H1 (cell line): ENCODE measurements around the gene C2orf76. TPM values are rescaled to one million over a fixed set of nuclear protein-coding genes. Genes with fewer than 3 reads are reported as not detected.

Source experiments
- CTCF ChIA-PET: fragments of 300-600 bp; sonication (Branson Sonifier 250); formaldehyde crosslinking; loops from one replicate; lab custom pipeline; 2021; ENCODE audit not compliant: partially characterized antibody; lab: Charles Lee
- POLR2A ChIA-PET: fragments of 300-600 bp; sonication (Branson Sonifier 250); formaldehyde crosslinking; loops from one replicate; lab custom pipeline; 2021; ENCODE audit warnings: inconsistent platforms; ENCODE audit not compliant: partially characterized antibody; lab: Charles Lee
- DNase-seq, 2 experiments: peaks; one replicate each; pipeline versions ENCODE4 v3.0.0 to v3.0.0-alpha.2; 2010 to 2022; ENCODE audit warnings: low spot score in 2 of 2, low read depth in 1 of 2, mixed read lengths in 1 of 2
- FAIRE-seq: peaks from 2 replicates; lab custom pipeline; 2011; peaks lifted over from hg19 to GRCh38; lab: Jason Lieb, UNC
- H2AFZ ChIP-seq: 2 replicates; pipeline ENCODE4 v1.8.1; 2012; ENCODE audit warnings: low read length, inconsistent platforms
- H2AK5ac ChIP-seq: 2 replicates; pipeline ENCODE4 v1.6.1; 2013; ENCODE audit warnings: low read depth, low read length
- H2BK120ac ChIP-seq: replicated peaks from 2 replicates; pipeline ENCODE3; 2013; ENCODE audit warnings: low read depth, low read length, inconsistent platforms
- H2BK12ac ChIP-seq: 2 replicates; pipeline ENCODE4 v1.6.1; 2013; ENCODE audit warnings: low read depth, low read length
- H2BK15ac ChIP-seq: 2 replicates; pipeline ENCODE4 v1.6.1; 2013; ENCODE audit warnings: low read length
- H2BK20ac ChIP-seq: 2 replicates; pipeline ENCODE4 v1.6.1; 2013; ENCODE audit warnings: low read length
- H2BK5ac ChIP-seq: 2 replicates; pipeline ENCODE4 v1.6.1; 2013; ENCODE audit warnings: low read depth, low read length
- H3K14ac ChIP-seq: 2 replicates; pipeline ENCODE4 v1.6.1; 2013; ENCODE audit warnings: inconsistent platforms; ENCODE audit not compliant: insufficient read length
- H3K18ac ChIP-seq: 2 replicates; pipeline ENCODE4 v1.6.1; 2013; ENCODE audit warnings: low read length; ENCODE audit errors: extremely low read depth
- H3K23ac ChIP-seq: 2 replicates; pipeline ENCODE4 v1.6.1; 2013; ENCODE audit warnings: inconsistent platforms; ENCODE audit not compliant: insufficient read length
- H3K23me2 ChIP-seq: 2 replicates; pipeline ENCODE4 v1.6.1; 2013; ENCODE audit warnings: low read depth, low read length
- H3K27ac ChIP-seq: 2 replicates; pipeline ENCODE4 v1.6.1; 2011; ENCODE audit warnings: low read depth, low read length, inconsistent platforms
- H3K27me3 ChIP-seq, 4 experiments: replicated peaks in 1 of 4; 1 replicate in 1 of 4; 2 replicates in 3 of 4; pipeline versions ENCODE4 v1.6.1 to v1.8.1; 2011 to 2013; ENCODE audit warnings: low read length in 3 of 4, mild to moderate bottlenecking in 3 of 4, inconsistent platforms in 2 of 4, mixed read lengths in 2 of 4, moderate library complexity in 1 of 4; ENCODE audit not compliant: control insufficient read depth in 3 of 4, insufficient read depth in 3 of 4; ENCODE audit errors: extremely low read depth in 1 of 4
- H3K36me3 ChIP-seq, 4 experiments: 2 replicates each; pipeline versions ENCODE4 v1.6.1 to v1.8.1; 2011 to 2013; ENCODE audit warnings: mild to moderate bottlenecking in 4 of 4, low read length in 3 of 4, moderate library complexity in 2 of 4, control low read depth in 1 of 4, inconsistent platforms in 1 of 4; ENCODE audit not compliant: insufficient read depth in 4 of 4, control insufficient read depth in 2 of 4
- H3K4ac ChIP-seq: replicated peaks from 2 replicates; pipeline ENCODE3; 2013; ENCODE audit warnings: low read length, low read depth, mixed read lengths, inconsistent platforms; ENCODE audit not compliant: insufficient read length
- H3K4me1 ChIP-seq, 4 experiments: replicated peaks in 1 of 4; 1 replicate in 1 of 4; 2 replicates in 3 of 4; pipeline versions ENCODE4 v1.6.1 to v1.8.1; 2011 to 2013; ENCODE audit warnings: low read length in 3 of 4, inconsistent platforms in 2 of 4, mixed read lengths in 1 of 4; ENCODE audit not compliant: insufficient read depth in 4 of 4, control insufficient read depth in 3 of 4
- H3K4me2 ChIP-seq, 2 experiments: 2 replicates each; pipeline versions ENCODE4 v1.6.1 to v1.8.1; 2011 to 2013; ENCODE audit warnings: low read depth in 2 of 2, low read length in 2 of 2, control low read depth in 1 of 2, inconsistent platforms in 1 of 2, mild to moderate bottlenecking in 1 of 2; ENCODE audit not compliant: insufficient read depth in 1 of 2
- H3K4me3 ChIP-seq, 4 experiments: fragments of 200-600, 300-600 bp in 1 of 4; sonication (generic), shearing (Covaris generic), sonication (Bioruptor Twin) in 1 of 4; 2 replicates each; pipeline versions ENCODE4 v1.5.1 to v1.8.1; 2011 to 2016; ENCODE audit warnings: low read length in 4 of 4, low read depth in 3 of 4, control low read depth in 2 of 4, inconsistent platforms in 2 of 4, mild to moderate bottlenecking in 2 of 4, mixed read lengths in 1 of 4, moderate library complexity in 1 of 4; ENCODE audit not compliant: insufficient read depth in 2 of 4; ENCODE audit errors: extremely low read depth in 1 of 4
- H3K56ac ChIP-seq: replicated peaks from 2 replicates; pipeline ENCODE3; 2013; ENCODE audit warnings: low read depth, mild to moderate bottlenecking, mixed read lengths, low read length, inconsistent platforms; ENCODE audit not compliant: insufficient read length
- H3K79me1 ChIP-seq: 2 replicates; pipeline ENCODE4 v1.6.1; 2013; ENCODE audit warnings: low read depth, low read length, control low read depth
- H3K79me2 ChIP-seq, 2 experiments: 2 replicates each; pipeline versions ENCODE4 v1.6.1 to v1.8.1; 2012 to 2013; ENCODE audit warnings: low read length in 2 of 2, mild to moderate bottlenecking in 2 of 2, inconsistent platforms in 1 of 2; ENCODE audit not compliant: insufficient read depth in 2 of 2, control insufficient read depth in 1 of 2
- H3K9ac ChIP-seq, 4 experiments: replicated peaks in 1 of 4; 1 replicate in 1 of 4; 2 replicates in 3 of 4; pipeline versions ENCODE4 v1.6.1 to v1.8.1; 2011 to 2013; ENCODE audit warnings: low read depth in 3 of 4, low read length in 3 of 4, control low read depth in 2 of 4, mild to moderate bottlenecking in 2 of 4, moderate library complexity in 2 of 4, inconsistent platforms in 1 of 4; ENCODE audit errors: extremely low read depth in 1 of 4
- H3K9me3 ChIP-seq, 2 experiments: 2 replicates each; pipeline versions ENCODE4 v1.6.1 to v1.8.1; 2012 to 2013; ENCODE audit warnings: mild to moderate bottlenecking in 2 of 2, moderate library complexity in 2 of 2, control low read depth in 1 of 2, inconsistent platforms in 1 of 2, low read depth in 1 of 2, low read length in 1 of 2, mixed read lengths in 1 of 2; ENCODE audit not compliant: insufficient read depth in 2 of 2
- H4K20me1 ChIP-seq, 2 experiments: replicated peaks in 1 of 2; 2 replicates each; pipeline versions ENCODE3 to v1.8.1; 2011 to 2013; ENCODE audit warnings: inconsistent platforms in 2 of 2, low read length in 2 of 2, mild to moderate bottlenecking in 1 of 2; ENCODE audit not compliant: insufficient read depth in 2 of 2, control insufficient read depth in 1 of 2
- H4K5ac ChIP-seq: 2 replicates; pipeline ENCODE4 v1.6.1; 2013; ENCODE audit warnings: low read length, low read depth, mixed read lengths, inconsistent platforms; ENCODE audit not compliant: insufficient read length
- H4K8ac ChIP-seq: 2 replicates; pipeline ENCODE4 v1.8.0; 2013; ENCODE audit warnings: mild to moderate bottlenecking, moderate library complexity, low read length, inconsistent platforms; ENCODE audit not compliant: insufficient read depth; ENCODE audit errors: extremely low read depth
- H4K91ac ChIP-seq: replicated peaks from 2 replicates; pipeline ENCODE3; 2013; ENCODE audit warnings: low read length, mixed read lengths, inconsistent platforms; ENCODE audit not compliant: insufficient read length
- CTCF ChIP-seq, 3 experiments: IDR thresholded peaks; 1 replicate in 2 of 3; 2 replicates in 1 of 3; pipeline versions ENCODE4 v1.5.1 to v1.6.1; 2011; ENCODE audit warnings: low read length in 3 of 3, mild to moderate bottlenecking in 3 of 3, inconsistent platforms in 2 of 3, low read depth in 1 of 3, moderate library complexity in 1 of 3; ENCODE audit not compliant: insufficient read depth in 1 of 3; ENCODE audit errors: control extremely low read depth in 1 of 3
- EP300 ChIP-seq, 2 experiments: IDR thresholded peaks; 1 replicate in 1 of 2; 2 replicates in 1 of 2; pipeline ENCODE4 v1.6.1; 2011 to 2012; ENCODE audit warnings: low read depth in 2 of 2, low read length in 2 of 2, mild to moderate bottlenecking in 2 of 2, borderline replicate concordance in 1 of 2, inconsistent platforms in 1 of 2, moderate library complexity in 1 of 2
- KDM4A ChIP-seq: IDR thresholded peaks from one replicate; pipeline ENCODE4 v1.7.1; 2012; ENCODE audit warnings: low read depth, mild to moderate bottlenecking, moderate library complexity, low read length, inconsistent platforms; ENCODE audit not compliant: severe bottlenecking
- MAX ChIP-seq: IDR thresholded peaks from 2 replicates; pipeline ENCODE4 v1.6.1; 2012; ENCODE audit warnings: inconsistent platforms
- POU5F1 ChIP-seq: IDR thresholded peaks from 2 replicates; pipeline ENCODE4 v1.6.1; 2011; ENCODE audit warnings: low read depth, mild to moderate bottlenecking, low read length, moderate library complexity
- RAD21 ChIP-seq, 2 experiments: IDR thresholded peaks in 1 of 2; conservative IDR thresholded peaks in 1 of 2; 2 replicates each; pipeline ENCODE4 v1.6.1; 2011; ENCODE audit warnings: low read depth in 2 of 2, low read length in 2 of 2, improper control_type of control experiment in 1 of 2, inconsistent platforms in 1 of 2, mild to moderate bottlenecking in 1 of 2, moderate library complexity in 1 of 2
- TAF1 ChIP-seq: IDR thresholded peaks from 2 replicates; pipeline ENCODE4 v1.6.1; 2011; ENCODE audit warnings: mild to moderate bottlenecking, low read depth, low read length
- TAF7 ChIP-seq: optimal IDR thresholded peaks from 2 replicates; pipeline ENCODE3; 2011; ENCODE audit warnings: low read depth, mild to moderate bottlenecking, inconsistent platforms, low read length, moderate library complexity, borderline replicate concordance
- USF2 ChIP-seq: IDR thresholded peaks from 2 replicates; pipeline ENCODE4 v1.6.1; 2011; ENCODE audit warnings: low read length, improper control_type of control experiment
- WGBS, 2 experiments: shearing (Covaris generic) in 1 of 2; methylation state at CpG; one replicate each; pipeline versions ENCODE4 v1.1.6 to v1.1.7; 2013 to 2015; ENCODE audit warnings: low lambda C conversion rate in 2 of 2, mixed read lengths in 2 of 2, inconsistent platforms in 1 of 2, low coverage in 1 of 2, missing lambda C conversion rate in 1 of 2; ENCODE audit not compliant: insufficient replicate concordance in 2 of 2, insufficient coverage in 1 of 2, insufficient read length in 1 of 2; ENCODE audit errors: extremely low coverage in 1 of 2, missing lambda C conversion rate in 1 of 2; 5-methylcytosine and 5-hydroxymethylcytosine counted together
- polyA plus RNA-seq, 7 experiments: library from polyadenylated mRNA; depleted of rRNA in 3 of 7; stranded (reverse) in 5 of 7; unstranded in 2 of 7; fragments of >200 nt in 5 of 7; fragments of 200-250 nt in 2 of 7; gene quantifications; 1 replicate in 5 of 7; 2 replicates in 1 of 7; 4 replicates in 1 of 7; pipeline versions ENCODE4 v1.2.1 to v1.2.3, GENCODE V29; 2011 to 2013; ENCODE audit warnings: missing spikeins in 2 of 7, mixed read lengths in 2 of 7
- total RNA-seq: library from RNA; stranded (reverse); fragmentation: NEBNext Ultra II Directional; extraction: Animal tissue kit (Norgen Biotek cat#: 25700); gene quantifications from 2 replicates; pipeline ENCODE4 v1.2.1, GENCODE V29; 2021

The C2orf76 gene
- total and polyA plus RNA-seq, 2 of the 8 experiments (the other 6 are each of a cell fraction or from before 2014, with no cell fraction given): 4.4 to 5.0 TPM

GRCh38 chr2:119292226-119292625, 74.4 kb downstream of the C2orf76 start:
- Histone ChIP-seq H3K9me3 (no peaks in the 10 kb centered on the region), H3K23ac (no peak overlapping the region), H3K9ac (no peak overlapping the region), H4K8ac (no peak overlapping the region), H3K18ac (no peak overlapping the region), H3K27me3 (no peaks in the 10 kb centered on the region), H2BK15ac (no peak overlapping the region), H2AK5ac (no peak overlapping the region), H4K5ac (no peak overlapping the region), H3K79me1 (no peaks in the 10 kb centered on the region), H3K4me3 (no peak overlapping the region), H2BK120ac (no peak overlapping the region), H4K20me1 (no peaks in the 10 kb centered on the region), H3K56ac (no peak overlapping the region), H3K14ac (no peak overlapping the region), H4K91ac (no peak overlapping the region), H3K4me1 (peaks cover 0 to 2% (median 0%) of the 10 kb centered on the region in 4 experiments; a peak in 2 of 7 replicates), H3K27ac (no peak overlapping the region), H3K23me2 (no peaks in the 10 kb centered on the region), H3K4me2 (no peak overlapping the region), H3K79me2 (no peaks in the 10 kb centered on the region), H2BK20ac (no peak overlapping the region), H2BK5ac (no peak overlapping the region), H3K4ac (no peak overlapping the region), H3K36me3 (no peaks in the 10 kb centered on the region), H2AFZ (no peak overlapping the region), H2BK12ac (no peak overlapping the region)
- WGBS, 2 experiments: 81% methylated on average over 8 of the region's 8 CpGs; no CpG with 5 or more reads in 1 of the 2 experiments
- CTCF ChIA-PET: interaction anchor here (0.7 to 5.2 kb wide), 20 partner anchors 9 to 409 kb away, joined by 3 to 52 read pairs (median 6); no protein-coding TSS in a partner anchor
- no peak for DNase-seq
- no peak for FAIRE-seq
- POLR2A ChIA-PET: interaction anchor here (1.4 kb wide), 1 partner anchor 9 kb away, joined by 3 read pairs; no protein-coding TSS in a partner anchor
- no peak for TF ChIP-seq MAX
- TF ChIP-seq TAF1: no peak
- TF ChIP-seq EP300 (IDR thresholded peaks at IDR 0.05; ENCODE audit: borderline replicate concordance in 1 of 2, low read depth in 2 of 2, low read length in 2 of 2): no peak
- TF ChIP-seq RAD21 (IDR thresholded peaks at IDR 0.05 in 1 of 2, conservative IDR thresholded peaks at IDR 0.05 in 1 of 2; ENCODE audit: low read depth in 2 of 2, low read length in 2 of 2): no peak
- no peak for TF ChIP-seq TAF7
- no peak for TF ChIP-seq KDM4A
- no peak for TF ChIP-seq POU5F1
- TF ChIP-seq USF2: no peak
- no peak for TF ChIP-seq CTCF (IDR thresholded peaks at IDR 0.05; ENCODE audit: control extremely low read depth in 1 of 3, insufficient read depth in 1 of 3, low read depth in 1 of 3, low read length in 3 of 3)
